B cell (primary cell): Measurements from ENCODE around the gene RAD23A.

Experiments
- EZH2 ChIP-seq: IDR thresholded peaks from 2 replicates; pipeline ENCODE4 v1.6.1; 2012; ENCODE audit warnings: borderline replicate concordance, low read depth, mild to moderate bottlenecking, moderate library complexity, low read length; ENCODE audit not compliant: insufficient read depth, poor library complexity, severe bottlenecking
- TF ChIP-seq, protein P1 (sequence below): fragments of 200-600 bp; IDR thresholded peaks from one replicate; pipeline ENCODE4 v1.8.0; 2022; ENCODE audit warnings: antibody characterized with exemption, mild to moderate bottlenecking

- TF ChIP-seq, protein P1, sequence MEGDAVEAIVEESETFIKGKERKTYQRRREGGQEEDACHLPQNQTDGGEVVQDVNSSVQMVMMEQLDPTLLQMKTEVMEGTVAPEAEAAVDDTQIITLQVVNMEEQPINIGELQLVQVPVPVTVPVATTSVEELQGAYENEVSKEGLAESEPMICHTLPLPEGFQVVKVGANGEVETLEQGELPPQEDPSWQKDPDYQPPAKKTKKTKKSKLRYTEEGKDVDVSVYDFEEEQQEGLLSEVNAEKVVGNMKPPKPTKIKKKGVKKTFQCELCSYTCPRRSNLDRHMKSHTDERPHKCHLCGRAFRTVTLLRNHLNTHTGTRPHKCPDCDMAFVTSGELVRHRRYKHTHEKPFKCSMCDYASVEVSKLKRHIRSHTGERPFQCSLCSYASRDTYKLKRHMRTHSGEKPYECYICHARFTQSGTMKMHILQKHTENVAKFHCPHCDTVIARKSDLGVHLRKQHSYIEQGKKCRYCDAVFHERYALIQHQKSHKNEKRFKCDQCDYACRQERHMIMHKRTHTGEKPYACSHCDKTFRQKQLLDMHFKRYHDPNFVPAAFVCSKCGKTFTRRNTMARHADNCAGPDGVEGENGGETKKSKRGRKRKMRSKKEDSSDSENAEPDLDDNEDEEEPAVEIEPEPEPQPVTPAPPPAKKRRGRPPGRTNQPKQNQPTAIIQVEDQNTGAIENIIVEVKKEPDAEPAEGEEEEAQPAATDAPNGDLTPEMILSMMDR: no peak
- TF ChIP-seq EZH2: no peak
Observed at GRCh38 chr19:12949363-12950283, 4.0 kb downstream of the RAD23A start.
